ENCODE measurements around the gene CENPN.

The CENPN gene

DNA sequence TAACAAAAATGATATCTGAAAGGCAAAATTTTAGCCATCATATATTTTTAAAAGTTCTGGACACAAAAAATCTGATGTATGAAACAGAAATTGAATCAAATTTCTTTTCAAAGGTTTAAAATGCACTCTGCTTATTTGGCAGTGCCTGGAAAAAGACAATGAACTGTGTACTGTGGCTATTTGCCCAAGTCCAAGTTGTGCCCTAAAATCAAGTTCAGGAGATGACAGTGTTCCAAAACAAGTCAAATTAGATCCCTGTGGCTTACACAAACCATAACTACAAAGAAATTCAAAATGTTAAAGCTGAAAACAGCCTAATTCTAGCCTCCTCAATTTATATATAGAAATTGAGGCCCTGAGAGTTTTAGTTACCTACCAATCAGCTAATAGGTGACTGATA is 25.9 kb upstream of the CENPN start:
- no peak overlapping the region for H3K27ac ChIP-seq (ENCODE audit: low read depth, low read length, poor library complexity, severe bottlenecking)
- H3K27me3 ChIP-seq (ENCODE audit: insufficient read depth, low read length) = no peaks in the 10 kb centered on the region
- no peaks in the 10 kb centered on the region for H3K9me3 ChIP-seq (ENCODE audit: low read length)
- TF ChIP-seq EZH2 (IDR thresholded peaks at IDR 0.05; ENCODE audit: borderline replicate concordance, low read length) = no peak
- TF ChIP-seq, protein P1, sequence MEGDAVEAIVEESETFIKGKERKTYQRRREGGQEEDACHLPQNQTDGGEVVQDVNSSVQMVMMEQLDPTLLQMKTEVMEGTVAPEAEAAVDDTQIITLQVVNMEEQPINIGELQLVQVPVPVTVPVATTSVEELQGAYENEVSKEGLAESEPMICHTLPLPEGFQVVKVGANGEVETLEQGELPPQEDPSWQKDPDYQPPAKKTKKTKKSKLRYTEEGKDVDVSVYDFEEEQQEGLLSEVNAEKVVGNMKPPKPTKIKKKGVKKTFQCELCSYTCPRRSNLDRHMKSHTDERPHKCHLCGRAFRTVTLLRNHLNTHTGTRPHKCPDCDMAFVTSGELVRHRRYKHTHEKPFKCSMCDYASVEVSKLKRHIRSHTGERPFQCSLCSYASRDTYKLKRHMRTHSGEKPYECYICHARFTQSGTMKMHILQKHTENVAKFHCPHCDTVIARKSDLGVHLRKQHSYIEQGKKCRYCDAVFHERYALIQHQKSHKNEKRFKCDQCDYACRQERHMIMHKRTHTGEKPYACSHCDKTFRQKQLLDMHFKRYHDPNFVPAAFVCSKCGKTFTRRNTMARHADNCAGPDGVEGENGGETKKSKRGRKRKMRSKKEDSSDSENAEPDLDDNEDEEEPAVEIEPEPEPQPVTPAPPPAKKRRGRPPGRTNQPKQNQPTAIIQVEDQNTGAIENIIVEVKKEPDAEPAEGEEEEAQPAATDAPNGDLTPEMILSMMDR (IDR thresholded peaks at IDR 0.05; ENCODE audit: low read length) = no peak
- H3K4me2 ChIP-seq (ENCODE audit: low read length) = no peak overlapping the region
- no peaks in the 10 kb centered on the region for H3K79me2 ChIP-seq (ENCODE audit: insufficient read depth, low read length)
- no peaks in the 10 kb centered on the region for H3F3A ChIP-seq (ENCODE audit: insufficient read depth, low read length)
- H3K4me3 ChIP-seq (ENCODE audit: low read depth, low read length, poor library complexity, severe bottlenecking) = no peak overlapping the region
- no peaks in the 10 kb centered on the region for H3K9me2 ChIP-seq (ENCODE audit: low read depth, low read length)
- no peaks in the 10 kb centered on the region for H3K4me1 ChIP-seq (ENCODE audit: insufficient read depth, low read length, severe bottlenecking)
- peaks cover 31% of the 10 kb centered on the region for H3K36me3 ChIP-seq (ENCODE audit: insufficient read depth, low read length)
- H2AFZ ChIP-seq (ENCODE audit: low read length) = no peak overlapping the region
- H4K20me1 ChIP-seq (ENCODE audit: insufficient read depth, low read length) = peaks cover 2% of the 10 kb centered on the region; the same call in 1 of the 2 replicates
- H3K9ac ChIP-seq (ENCODE audit: low read length) = no peak overlapping the region

DNA sequence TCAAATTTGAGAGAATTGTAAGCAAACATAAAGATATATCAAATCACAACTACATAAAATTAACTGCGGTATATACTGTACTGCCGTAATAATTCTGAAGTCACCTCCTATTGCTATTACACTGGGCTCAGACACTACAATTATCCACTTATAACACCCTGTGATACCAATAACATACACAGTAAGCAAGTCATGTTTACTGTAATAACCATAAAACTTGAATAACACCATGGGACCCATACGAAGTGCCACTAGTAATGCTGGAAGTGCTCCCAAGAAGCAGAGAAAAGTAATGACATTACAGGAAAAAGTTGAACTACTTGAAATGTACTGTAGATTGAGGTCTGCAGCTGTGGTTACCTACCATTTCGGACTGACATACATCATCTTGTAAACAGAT is 24.4 kb upstream of the CENPN start:
- Histone ChIP-seq H3K4me2 (ENCODE audit: low read length) (no peak overlapping the region), H2AFZ (ENCODE audit: low read length) (no peak overlapping the region), H4K20me1 (ENCODE audit: insufficient read depth, low read length) (peaks cover 2% of the 10 kb centered on the region; the same call in 1 of the 2 replicates), H3K9me2 (ENCODE audit: low read depth, low read length) (no peaks in the 10 kb centered on the region), H3F3A (ENCODE audit: insufficient read depth, low read length) (no peaks in the 10 kb centered on the region), H3K79me2 (ENCODE audit: insufficient read depth, low read length) (no peaks in the 10 kb centered on the region), H3K27me3 (ENCODE audit: insufficient read depth, low read length) (no peaks in the 10 kb centered on the region), H3K36me3 (ENCODE audit: insufficient read depth, low read length) (peaks cover 25% of the 10 kb centered on the region), H3K9ac (ENCODE audit: low read length) (no peak overlapping the region), H3K4me1 (ENCODE audit: insufficient read depth, low read length, severe bottlenecking) (no peaks in the 10 kb centered on the region), H3K9me3 (ENCODE audit: low read length) (no peaks in the 10 kb centered on the region), H3K27ac (ENCODE audit: low read depth, low read length, poor library complexity, severe bottlenecking) (no peak overlapping the region), H3K4me3 (ENCODE audit: low read depth, low read length, poor library complexity, severe bottlenecking) (no peak overlapping the region)
- no peak for TF ChIP-seq EZH2 (IDR thresholded peaks at IDR 0.05; ENCODE audit: borderline replicate concordance, low read length)
- TF ChIP-seq, protein P1 (IDR thresholded peaks at IDR 0.05; ENCODE audit: low read length) = no peak

DNA sequence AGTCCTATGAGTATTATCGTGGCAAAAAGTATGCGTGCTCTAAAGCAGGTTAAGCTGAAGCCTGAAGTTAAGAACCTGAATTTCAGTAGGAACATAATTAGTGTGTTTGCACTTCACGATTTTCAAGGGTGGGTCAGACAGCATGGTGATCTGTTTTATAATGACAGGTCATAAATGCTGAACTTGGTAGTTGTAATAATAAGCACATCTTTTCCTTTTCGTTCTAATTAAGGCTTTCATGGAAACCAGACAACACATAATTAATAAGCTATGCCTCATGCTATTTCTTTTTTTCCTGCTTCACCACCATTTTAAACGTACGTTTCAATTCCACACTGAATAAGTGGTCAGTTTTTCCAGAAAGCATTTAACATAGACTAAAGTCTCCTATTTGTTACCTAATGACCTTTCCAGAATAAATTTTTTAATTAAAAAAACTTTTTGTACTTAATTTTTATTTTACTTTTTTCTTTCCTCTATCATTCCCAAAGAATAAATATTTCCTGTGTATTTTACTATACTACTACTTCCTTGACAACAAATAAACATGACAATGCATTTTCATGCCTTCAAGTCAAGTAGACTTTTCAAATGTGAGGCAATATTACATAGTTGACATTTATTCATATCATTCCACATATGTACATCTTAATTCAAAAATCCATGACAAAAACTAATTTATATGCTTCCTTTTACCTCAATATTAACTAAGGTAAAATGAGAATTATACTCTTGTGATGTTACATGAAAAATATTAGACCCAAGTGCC is 22.7 kb upstream of the CENPN start:
- Histone ChIP-seq H3K9me2 (ENCODE audit: low read depth, low read length) (no peaks in the 10 kb centered on the region), H3K79me2 (ENCODE audit: insufficient read depth, low read length) (no peaks in the 10 kb centered on the region), H3K9me3 (ENCODE audit: low read length) (no peaks in the 10 kb centered on the region), H3K27ac (ENCODE audit: low read depth, low read length, poor library complexity, severe bottlenecking) (no peak overlapping the region), H3F3A (ENCODE audit: insufficient read depth, low read length) (no peaks in the 10 kb centered on the region), H2AFZ (ENCODE audit: low read length) (no peak overlapping the region), H3K4me2 (ENCODE audit: low read length) (no peak overlapping the region), H3K9ac (ENCODE audit: low read length) (no peak overlapping the region), H3K4me1 (ENCODE audit: insufficient read depth, low read length, severe bottlenecking) (no peaks in the 10 kb centered on the region), H3K4me3 (ENCODE audit: low read depth, low read length, poor library complexity, severe bottlenecking) (no peak overlapping the region), H3K27me3 (ENCODE audit: insufficient read depth, low read length) (no peaks in the 10 kb centered on the region), H3K36me3 (ENCODE audit: insufficient read depth, low read length) (peaks cover 20% of the 10 kb centered on the region), H4K20me1 (ENCODE audit: insufficient read depth, low read length) (peaks cover 2% of the 10 kb centered on the region; the same call in 1 of the 2 replicates)
- TF ChIP-seq, protein P1 (IDR thresholded peaks at IDR 0.05; ENCODE audit: low read length) = no peak
- TF ChIP-seq EZH2 (IDR thresholded peaks at IDR 0.05; ENCODE audit: borderline replicate concordance, low read length) = no peak
